GM12891 (cell line): ENCODE measurements around the gene FUT4.
A peak's percentile ranks its signal among the peaks of the same experiment; 100 is the strongest.
"Not testable (repeated sequence)": the region's sequence is repeated elsewhere in the genome, so short reads cannot be mapped to it uniquely, and the experiment has no call there.

ENCODE experiments used
- DNase-seq: peaks from one replicate; pipeline ENCODE4 v3.0.0; 2011; ENCODE audit warnings: low spot score; ENCODE audit not compliant: insufficient read length
- FAIRE-seq: peaks from 2 replicates; lab custom pipeline; 2011; peaks lifted over from hg19 to GRCh38; lab: Jason Lieb, UNC
- PAX5 ChIP-seq: IDR thresholded peaks from 2 replicates; pipeline ENCODE4 v1.6.1; 2011; ENCODE audit warnings: low read length, moderate library complexity, mild to moderate bottlenecking; ENCODE audit not compliant: insufficient read depth, severe bottlenecking
- POLR2A ChIP-seq: IDR thresholded peaks from 2 replicates; pipeline ENCODE4 v1.6.1; 2011; ENCODE audit warnings: low read depth, low read length, control low read depth
- POLR2AphosphoS5 ChIP-seq: IDR thresholded peaks from 2 replicates; pipeline ENCODE4 v1.6.1; 2011; ENCODE audit warnings: low read depth, low read length, control low read depth
- POU2F2 ChIP-seq: IDR thresholded peaks from 2 replicates; pipeline ENCODE4 v1.6.1; 2011; ENCODE audit warnings: low read depth, mild to moderate bottlenecking, control low read depth, low read length, moderate library complexity
- SPI1 ChIP-seq: IDR thresholded peaks from 2 replicates; pipeline ENCODE4 v1.6.1; 2011; ENCODE audit warnings: low read depth, low read length, control low read depth
- TAF1 ChIP-seq: IDR thresholded peaks from 2 replicates; pipeline ENCODE4 v1.6.1; 2011; ENCODE audit warnings: low read depth, low read length, control low read depth

FUT4 gene

DNA sequence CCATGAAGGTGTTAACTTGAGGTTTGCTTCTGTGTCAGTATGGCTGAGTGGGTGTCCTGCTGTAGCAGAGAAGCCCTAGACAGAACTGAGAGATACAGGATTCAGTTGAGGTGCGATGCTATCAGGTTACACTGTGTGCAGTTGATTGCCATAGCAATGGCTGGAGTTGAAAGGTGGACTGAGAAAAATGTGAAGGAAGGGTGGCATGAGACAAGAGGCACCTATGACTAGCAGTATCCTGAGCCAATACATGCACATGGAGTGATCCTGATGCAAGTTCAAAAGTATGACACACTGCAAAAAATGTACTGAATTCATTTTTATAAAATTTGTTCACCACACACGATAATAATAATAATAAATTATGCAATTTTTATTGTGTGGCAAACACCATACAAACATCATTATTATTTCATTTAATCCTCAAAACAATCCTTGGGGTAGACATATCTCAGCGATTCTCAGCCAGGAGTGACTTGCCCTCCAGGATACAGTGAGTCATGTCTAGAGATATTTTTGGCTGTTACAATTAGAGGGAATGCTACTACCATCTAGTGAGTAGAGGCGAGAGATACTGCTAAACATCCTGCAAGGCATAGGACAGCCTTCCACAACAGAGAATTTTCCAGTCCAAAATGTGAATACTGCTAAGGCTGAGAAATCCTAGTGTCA is 19.6 kb downstream of the FUT4 start:
- FAIRE-seq, result no peak
- no peak for DNase-seq
- TF ChIP-seq POLR2AphosphoS5, result no peak
- no peak for TF ChIP-seq SPI1
- TF ChIP-seq POLR2A, result no peak
- TF ChIP-seq PAX5, result no peak
- no peak for TF ChIP-seq TAF1
- no peak for TF ChIP-seq POU2F2

GRCh38 chr11:94563848-94564467 is 20.2 kb downstream of the FUT4 start:
- TF ChIP-seq SPI1 (no peak), PAX5 (no peak), POLR2AphosphoS5 (no peak), POU2F2 (no peak)
- DNase-seq (no peak), FAIRE-seq (peak; percentile 52)

DNA sequence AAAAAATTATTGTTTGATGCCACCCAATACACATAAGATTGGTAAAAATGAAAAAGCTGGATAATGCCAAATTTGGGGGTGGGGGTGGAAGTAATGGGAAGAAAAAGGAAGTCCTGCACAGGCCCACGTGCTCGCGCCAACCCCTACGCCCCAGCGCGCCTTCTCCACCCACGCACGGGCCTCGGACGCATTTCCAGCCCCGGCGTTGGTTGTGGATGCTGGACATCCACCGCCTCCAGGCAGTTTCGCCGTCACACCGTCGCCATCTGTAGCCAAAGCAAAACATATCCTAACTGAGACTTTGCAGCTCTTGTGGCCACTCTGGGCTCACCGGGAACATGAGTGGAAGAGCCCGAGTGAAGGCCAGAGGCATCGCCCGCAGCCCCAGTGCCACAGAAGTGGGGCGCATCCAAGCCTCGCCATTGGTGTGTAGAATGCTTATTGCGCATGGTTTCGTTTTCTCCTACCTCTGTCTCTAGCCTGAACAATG is 23.5 kb downstream of the FUT4 start, which contains the start of gene PIWIL4:
PIWIL4 (plus strand) TSS at position 188 of the 490 bp plus-strand sequence; CDS start at position 339, 151 bp downstream.
- DNase-seq (no peak), FAIRE-seq (no peak)
- TF ChIP-seq POLR2AphosphoS5 (no peak), POLR2A (no peak), POU2F2 (no peak), PAX5 (no peak), TAF1 (no peak), SPI1 (no peak)

DNA sequence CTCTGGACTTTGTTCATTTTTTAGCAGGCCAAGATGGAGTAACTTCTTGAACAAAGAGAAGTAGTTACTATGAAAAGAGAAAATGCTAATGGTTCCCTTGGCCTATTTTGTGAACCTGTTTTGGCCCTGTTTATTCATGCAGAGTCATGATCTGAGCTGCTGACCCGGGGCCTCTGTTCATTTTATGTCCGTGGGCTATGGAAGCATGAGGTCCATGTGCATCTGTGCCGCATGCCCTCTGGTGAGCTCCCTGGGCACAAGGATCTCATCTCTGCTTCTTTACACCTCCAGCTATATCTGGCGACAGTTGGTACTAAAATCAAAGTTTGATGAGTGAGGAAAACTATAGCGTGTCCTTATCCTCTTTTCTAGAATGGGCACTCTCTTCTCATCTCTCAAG is 24.5 kb downstream of the FUT4 start:
- FAIRE-seq, result no peak
- TF ChIP-seq POLR2A (no peak), POU2F2 (no peak)
- DNase-seq, result no peak

DNA sequence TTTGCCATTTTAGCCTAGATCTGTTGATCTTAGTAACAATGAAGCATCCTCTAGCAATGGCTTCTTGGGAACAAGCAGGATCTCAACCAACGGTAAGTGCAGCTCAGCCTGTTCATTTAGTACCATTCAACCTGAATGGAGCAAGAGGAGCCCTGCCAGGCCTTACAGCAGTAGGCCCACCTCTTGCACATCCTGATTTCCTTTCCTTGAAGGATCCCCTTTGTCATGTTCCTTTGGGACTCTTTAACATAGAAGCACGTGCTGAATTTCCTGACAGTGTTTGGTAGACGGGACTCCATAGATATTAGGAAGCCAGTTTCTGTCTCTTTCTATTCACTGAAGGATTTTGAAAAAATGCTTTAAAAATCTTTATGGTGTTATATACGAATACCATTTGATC is 25.0 kb downstream of the FUT4 start:
- TF ChIP-seq PAX5 (no peak), POLR2AphosphoS5 (no peak), POLR2A (no peak), TAF1 (no peak), POU2F2 (no peak), SPI1 (no peak)
- no peak for FAIRE-seq

GRCh38 chr11:94572975-94573374 is 29.3 kb downstream of the FUT4 start:
- not testable (repeated sequence) for FAIRE-seq, DNase-seq

More for the DNA sequence above, 25.0 kb downstream of the FUT4 start:
- DNase-seq, result no peak

- FAIRE-seq, result no peak
- DNase-seq, result no peak
- TF ChIP-seq POU2F2 (no peak), SPI1 (no peak), TAF1 (no peak), POLR2A (no peak), POLR2AphosphoS5 (no peak), PAX5 (no peak)
Observed at GRCh38 chr11:94574193-94574961, 30.7 kb downstream of the FUT4 start.

- FAIRE-seq (no peak), DNase-seq (no peak)
- no peak for TF ChIP-seq POLR2A
- TF ChIP-seq SPI1, result peak; percentile 46; the same call in 1 of the 2 replicates
- no peak for TF ChIP-seq PAX5
Observed at GRCh38 chr11:94576306-94576705, 32.6 kb downstream of the FUT4 start.

- DNase-seq (no peak), FAIRE-seq (no peak)
- TF ChIP-seq POLR2AphosphoS5, result no peak
- TF ChIP-seq PAX5, result no peak
- no peak for TF ChIP-seq SPI1
- TF ChIP-seq POLR2A, result no peak
- TF ChIP-seq POU2F2, result no peak
- no peak for TF ChIP-seq TAF1
Observed at GRCh38 chr11:94577841-94578240, 34.1 kb downstream of the FUT4 start.

DNA sequence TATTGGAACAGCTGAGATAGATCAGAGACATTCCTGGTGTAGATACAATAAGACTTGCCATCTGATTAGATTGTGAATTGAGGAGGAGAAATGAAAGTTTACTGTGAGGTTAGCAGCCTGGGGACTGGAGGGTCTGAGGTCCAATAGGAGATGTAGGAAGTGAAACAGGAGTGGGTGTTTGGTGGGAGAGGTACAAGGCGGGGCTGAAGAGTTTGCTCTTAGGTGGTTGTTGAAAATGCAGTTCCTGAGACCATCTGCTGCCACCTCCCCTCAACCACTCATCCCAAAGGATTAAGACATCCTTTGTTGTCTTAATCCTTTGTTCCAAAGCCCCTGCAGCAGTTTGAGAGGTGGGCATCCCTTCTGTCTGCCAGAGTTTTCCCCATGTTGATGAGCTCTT is 38.2 kb downstream of the FUT4 start:
- peak; percentile 94 for FAIRE-seq

More for the DNA sequence above, 38.2 kb downstream of the FUT4 start:
- TF ChIP-seq PAX5 (no peak), SPI1 (peak; percentile 96), TAF1 (no peak), POLR2AphosphoS5 (no peak), POU2F2 (no peak)
- DNase-seq, result peak; percentile 27
